Kidney epithelial cell (primary cell): ENCODE data around the gene ITIH3. TPM values are rescaled to one million over a fixed set of nuclear protein-coding genes. Genes with fewer than 3 reads are reported as not detected.

Experiments used
- DNase-seq: peaks from one replicate; pipeline ENCODE4 v3.0.0-alpha.2; 2010; ENCODE audit warnings: low read depth
- H3K27me3 ChIP-seq: 2 replicates; pipeline ENCODE4 v1.6.0; 2011; ENCODE audit warnings: low read length; ENCODE audit not compliant: control insufficient read depth, insufficient read depth
- H3K36me3 ChIP-seq: 2 replicates; pipeline ENCODE4 v1.5.1; 2011; ENCODE audit warnings: low read length; ENCODE audit not compliant: control insufficient read depth, insufficient read depth
- H3K4me3 ChIP-seq: 2 replicates; pipeline ENCODE4 v1.5.1; 2011; ENCODE audit warnings: low read depth, mild to moderate bottlenecking, control low read depth, low read length
- total RNA-seq: library from RNA; depleted of rRNA; stranded (reverse); fragments of >200 nt; gene quantifications from 2 replicates; pipeline ENCODE4 v1.2.3, GENCODE V29; 2015
- TF ChIP-seq, protein P1 (sequence below): IDR thresholded peaks from 2 replicates; pipeline ENCODE4 v1.5.1; 2011; ENCODE audit warnings: mild to moderate bottlenecking, moderate library complexity, low read length, control low read depth, inconsistent platforms; ENCODE audit not compliant: insufficient read depth, poor library complexity, severe bottlenecking

Gene ITIH3
- total RNA-seq, 1 donor from 2014 or later: not detected

DNA sequence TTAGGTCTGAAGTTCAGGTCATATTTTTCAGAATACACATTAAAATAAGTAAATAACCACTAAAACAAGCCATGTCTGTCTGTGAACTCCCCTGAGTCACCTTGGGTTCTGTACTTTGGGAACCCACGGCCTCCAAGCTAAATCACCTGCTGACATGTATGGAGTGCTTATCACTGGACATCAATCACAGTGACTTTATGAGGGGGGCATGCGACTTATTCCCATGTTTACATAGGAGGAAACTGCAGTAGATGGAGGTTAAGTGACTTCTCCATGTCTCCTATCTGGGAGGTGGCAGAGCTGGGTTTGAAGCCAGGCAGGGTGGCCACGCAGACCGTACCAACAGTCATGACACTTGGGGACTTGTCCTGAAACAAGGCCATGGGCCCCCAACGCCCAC, 27.8 kb downstream of the ITIH3 start:
- TF ChIP-seq, protein P1, sequence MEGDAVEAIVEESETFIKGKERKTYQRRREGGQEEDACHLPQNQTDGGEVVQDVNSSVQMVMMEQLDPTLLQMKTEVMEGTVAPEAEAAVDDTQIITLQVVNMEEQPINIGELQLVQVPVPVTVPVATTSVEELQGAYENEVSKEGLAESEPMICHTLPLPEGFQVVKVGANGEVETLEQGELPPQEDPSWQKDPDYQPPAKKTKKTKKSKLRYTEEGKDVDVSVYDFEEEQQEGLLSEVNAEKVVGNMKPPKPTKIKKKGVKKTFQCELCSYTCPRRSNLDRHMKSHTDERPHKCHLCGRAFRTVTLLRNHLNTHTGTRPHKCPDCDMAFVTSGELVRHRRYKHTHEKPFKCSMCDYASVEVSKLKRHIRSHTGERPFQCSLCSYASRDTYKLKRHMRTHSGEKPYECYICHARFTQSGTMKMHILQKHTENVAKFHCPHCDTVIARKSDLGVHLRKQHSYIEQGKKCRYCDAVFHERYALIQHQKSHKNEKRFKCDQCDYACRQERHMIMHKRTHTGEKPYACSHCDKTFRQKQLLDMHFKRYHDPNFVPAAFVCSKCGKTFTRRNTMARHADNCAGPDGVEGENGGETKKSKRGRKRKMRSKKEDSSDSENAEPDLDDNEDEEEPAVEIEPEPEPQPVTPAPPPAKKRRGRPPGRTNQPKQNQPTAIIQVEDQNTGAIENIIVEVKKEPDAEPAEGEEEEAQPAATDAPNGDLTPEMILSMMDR: no peak

DNA sequence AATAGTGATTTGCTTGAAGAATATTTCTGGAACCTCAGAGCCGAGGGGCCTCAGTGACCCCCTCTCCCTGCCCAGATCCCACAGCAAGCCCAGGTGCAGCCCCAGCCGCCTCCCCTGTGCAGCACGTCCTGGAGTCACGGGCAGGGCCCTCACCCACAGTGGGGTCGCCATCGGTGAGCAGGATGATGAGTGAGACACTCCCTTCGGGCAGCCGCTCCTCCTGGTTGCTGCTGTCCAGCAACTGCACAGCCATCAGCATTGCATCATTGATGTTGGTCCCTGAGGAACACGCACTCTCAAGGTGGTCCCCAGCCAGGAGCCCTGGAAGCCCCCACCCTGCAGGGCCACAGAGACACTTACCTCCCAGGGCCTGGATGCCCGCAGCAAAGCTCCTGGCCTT, 29.4 kb downstream of the ITIH3 start:
- DNase-seq: no peak
- no peaks in the 10 kb centered on the region for H3K27me3 ChIP-seq
- TF ChIP-seq, protein P1: no peak
- H3K36me3 ChIP-seq: no peaks in the 10 kb centered on the region
- H3K4me3 ChIP-seq: no peak overlapping the region

More for the DNA sequence above, 27.8 kb downstream of the ITIH3 start:
- Histone ChIP-seq H3K27me3 (no peaks in the 10 kb centered on the region), H3K4me3 (no peak overlapping the region), H3K36me3 (no peaks in the 10 kb centered on the region)
- no peak for DNase-seq

DNA sequence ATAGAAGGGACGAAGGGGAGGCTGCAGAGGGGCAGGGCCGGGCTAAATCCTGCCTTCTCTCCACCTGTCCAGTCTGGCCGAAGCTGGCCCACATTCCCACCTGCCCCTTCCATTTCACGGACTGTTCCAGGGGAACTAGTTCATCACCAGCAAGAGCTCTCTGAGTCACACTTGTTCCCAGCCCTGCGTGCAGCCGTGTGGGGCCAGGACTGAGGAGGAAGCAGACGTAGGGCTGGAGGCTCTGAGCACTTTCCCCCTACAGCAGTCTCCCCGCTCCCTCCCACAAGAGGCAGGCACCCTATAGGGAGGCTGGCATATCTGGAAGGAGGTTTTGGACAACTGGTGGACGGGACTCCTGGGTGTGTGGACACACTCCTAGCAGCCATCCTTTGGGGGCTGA, 32.8 kb downstream of the ITIH3 start:
- Histone ChIP-seq H3K4me3 (no peak overlapping the region), H3K27me3 (no peaks in the 10 kb centered on the region), H3K36me3 (no peaks in the 10 kb centered on the region)
- TF ChIP-seq, protein P1: no peak
- DNase-seq: peak; percentile 43

DNA sequence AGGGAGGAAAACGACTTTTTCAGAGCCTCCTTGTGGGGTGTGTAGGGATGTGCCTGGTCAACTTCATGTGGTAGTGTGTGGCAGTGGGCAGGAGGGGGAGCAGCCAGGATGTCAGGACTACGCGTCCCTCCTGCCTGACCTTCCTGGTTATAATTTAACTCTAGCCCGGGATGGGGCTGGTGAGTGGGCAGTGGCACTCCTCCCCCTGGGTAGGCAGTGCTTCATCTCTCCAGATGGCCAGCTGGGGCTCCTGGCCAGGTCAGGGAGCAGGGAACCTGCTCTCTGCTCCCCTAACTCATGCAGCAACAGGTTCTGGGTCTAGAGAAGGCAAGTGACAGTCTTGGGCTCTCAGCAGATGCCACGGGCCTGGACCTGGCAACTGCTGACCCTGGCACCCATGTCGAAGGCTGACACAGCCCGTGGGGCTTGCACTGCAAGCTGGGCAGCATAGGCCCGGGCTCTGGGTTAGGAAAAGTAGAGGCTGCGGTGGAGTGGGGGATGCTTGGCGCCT, 33.3 kb downstream of the ITIH3 start:
- TF ChIP-seq, protein P1: peak; percentile 43
- H3K36me3 ChIP-seq: no peaks in the 10 kb centered on the region
- H3K27me3 ChIP-seq: no peaks in the 10 kb centered on the region
- peak; percentile 47 for DNase-seq
- H3K4me3 ChIP-seq: no peak overlapping the region

DNA sequence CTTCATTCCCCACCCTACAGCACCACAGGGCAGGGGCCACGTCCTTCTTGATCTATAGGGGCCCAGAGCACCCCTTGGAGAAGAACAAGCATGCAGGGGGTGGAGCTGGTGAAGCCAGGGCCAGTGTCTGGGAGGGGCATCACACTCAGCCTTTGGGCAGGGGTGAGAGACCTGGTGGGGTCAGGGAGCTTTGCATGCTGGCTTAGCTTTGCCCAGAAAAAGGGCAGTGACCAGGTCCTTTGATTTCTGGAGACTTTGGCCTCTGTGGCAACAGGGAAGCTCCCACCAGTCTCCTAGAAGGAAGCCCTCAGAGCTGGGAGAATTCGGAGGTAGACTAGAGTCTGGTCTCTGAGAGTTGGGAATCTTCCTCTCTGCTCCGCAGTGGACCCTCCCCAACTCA, 34.9 kb downstream of the ITIH3 start:
- TF ChIP-seq, protein P1: no peak
- DNase-seq: no peak
- Histone ChIP-seq H3K4me3 (no peak overlapping the region), H3K36me3 (no peaks in the 10 kb centered on the region), H3K27me3 (no peaks in the 10 kb centered on the region)

DNA sequence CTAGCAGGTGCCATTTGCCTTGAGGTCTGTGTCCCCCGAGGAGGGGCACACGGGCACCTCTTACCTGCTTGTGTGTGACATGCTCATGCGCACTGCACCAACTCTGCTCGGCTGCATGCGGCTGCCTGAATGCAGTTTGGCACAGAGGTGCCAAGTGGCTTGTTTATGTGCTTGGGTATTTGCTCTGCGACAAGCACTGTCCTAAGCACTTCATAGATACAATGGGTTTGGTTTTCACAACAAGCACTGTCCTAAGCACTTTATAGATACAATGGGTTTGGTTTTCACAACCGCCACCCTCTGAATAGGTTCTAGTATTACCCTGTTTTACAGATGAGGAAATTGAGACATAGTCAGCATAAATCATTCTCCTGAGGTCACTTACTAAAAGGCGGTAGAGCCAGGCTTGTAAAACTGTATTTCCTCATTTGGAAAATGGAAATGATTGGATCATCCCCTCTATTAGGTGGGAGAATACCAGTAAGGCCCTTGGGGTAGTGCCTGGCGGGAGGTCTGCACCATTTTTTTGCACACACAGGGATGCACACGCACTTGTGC, 35.4 kb downstream of the ITIH3 start:
- H3K27me3 ChIP-seq: no peaks in the 10 kb centered on the region
- no peak for DNase-seq
- H3K36me3 ChIP-seq: no peaks in the 10 kb centered on the region
- TF ChIP-seq, protein P1: no peak
- no peak overlapping the region for H3K4me3 ChIP-seq
